ENCODE results near the gene ZBP1. TPM values are rescaled to one million over a fixed set of nuclear protein-coding genes. Genes with fewer than 3 reads are reported as not detected.

The ZBP1 gene
- total RNA-seq, 3 donors from 2014 or later = 0.73 to 2.4 TPM; not detected in 1

DNA sequence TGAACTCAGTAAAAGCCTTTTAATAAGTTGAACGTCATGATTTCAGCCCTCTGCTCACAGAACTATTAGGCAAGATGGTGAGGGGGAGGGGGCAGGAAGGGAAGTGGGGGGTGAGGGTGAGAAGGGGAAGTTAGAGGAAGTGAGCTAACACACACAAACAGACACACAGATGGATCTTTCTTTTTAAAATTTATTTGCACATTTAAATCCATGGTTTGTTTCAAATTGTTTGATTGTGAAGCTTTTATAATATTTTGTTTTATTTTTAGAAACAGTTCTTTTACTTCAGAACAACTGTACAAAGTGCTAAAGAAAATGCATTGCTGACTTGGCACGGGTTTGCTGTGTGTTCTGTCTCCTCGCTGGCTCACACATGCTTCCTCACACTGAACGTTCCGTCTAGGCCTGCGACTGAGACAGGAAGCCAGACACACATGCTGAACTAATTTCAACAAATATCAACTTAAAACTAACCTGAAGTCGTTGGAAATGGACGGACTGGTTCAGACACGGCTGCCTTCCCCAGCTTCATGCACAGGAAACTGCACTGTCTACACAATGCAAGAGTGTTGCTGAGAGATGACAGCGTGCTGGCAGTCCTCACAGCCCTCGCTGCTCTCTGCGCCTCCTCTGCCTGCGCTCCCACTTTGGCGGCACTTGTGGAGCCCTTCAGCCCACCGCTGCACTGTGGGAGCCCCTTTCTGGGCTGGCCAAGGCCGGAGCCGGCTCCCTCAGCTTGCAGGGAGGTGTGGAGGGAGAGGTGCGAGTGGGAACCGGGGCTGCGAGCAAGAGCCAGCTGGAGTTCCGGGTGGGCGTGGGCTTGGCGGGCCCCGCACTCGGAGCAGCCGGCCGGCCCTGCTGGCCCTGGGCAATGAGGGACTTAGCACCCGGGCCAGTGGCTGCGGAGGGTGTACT lies 8.1 kb upstream of the ZBP1 start:
- Histone ChIP-seq H3K4me1 (no peaks in the 10 kb centered on the region), H3K27ac (peak overlapping the region; percentile 46 to 78), H3K27me3 (no peaks in the 10 kb centered on the region), H3K36me3 (no peaks in the 10 kb centered on the region), H3K4me3 (peak overlapping the region in 2 of 3 donors; percentile 7 to 41), H3K9me3 (peaks cover 0 to 7% of the 10 kb centered on the region in 2 donors)
- intact Hi-C loops (cut with DNase I; ENCODE audit: low total_unique reads) = no loop called here
- DNase-seq (ENCODE audit: low spot score in 2 of 2) = no peak
- no peak for TF ChIP-seq POLR2AphosphoS5 (IDR thresholded peaks at IDR 0.05)

- Histone ChIP-seq H3K4me1 (no peaks in the 10 kb centered on the region), H3K9me3 (peaks cover 0 to 7% of the 10 kb centered on the region in 2 donors), H3K27me3 (no peaks in the 10 kb centered on the region), H3K4me3 (no peak overlapping the region), H3K27ac (peak overlapping the region; percentile 46 to 78), H3K36me3 (no peaks in the 10 kb centered on the region)
- no peak for DNase-seq (ENCODE audit: low spot score in 2 of 2)
- intact Hi-C loops (cut with DNase I; ENCODE audit: low total_unique reads) = no loop called here
- TF ChIP-seq POLR2A (IDR thresholded peaks at IDR 0.05) (no peak), POLR2AphosphoS5 (IDR thresholded peaks at IDR 0.05) (no peak)
- TF ChIP-seq, protein P1, sequence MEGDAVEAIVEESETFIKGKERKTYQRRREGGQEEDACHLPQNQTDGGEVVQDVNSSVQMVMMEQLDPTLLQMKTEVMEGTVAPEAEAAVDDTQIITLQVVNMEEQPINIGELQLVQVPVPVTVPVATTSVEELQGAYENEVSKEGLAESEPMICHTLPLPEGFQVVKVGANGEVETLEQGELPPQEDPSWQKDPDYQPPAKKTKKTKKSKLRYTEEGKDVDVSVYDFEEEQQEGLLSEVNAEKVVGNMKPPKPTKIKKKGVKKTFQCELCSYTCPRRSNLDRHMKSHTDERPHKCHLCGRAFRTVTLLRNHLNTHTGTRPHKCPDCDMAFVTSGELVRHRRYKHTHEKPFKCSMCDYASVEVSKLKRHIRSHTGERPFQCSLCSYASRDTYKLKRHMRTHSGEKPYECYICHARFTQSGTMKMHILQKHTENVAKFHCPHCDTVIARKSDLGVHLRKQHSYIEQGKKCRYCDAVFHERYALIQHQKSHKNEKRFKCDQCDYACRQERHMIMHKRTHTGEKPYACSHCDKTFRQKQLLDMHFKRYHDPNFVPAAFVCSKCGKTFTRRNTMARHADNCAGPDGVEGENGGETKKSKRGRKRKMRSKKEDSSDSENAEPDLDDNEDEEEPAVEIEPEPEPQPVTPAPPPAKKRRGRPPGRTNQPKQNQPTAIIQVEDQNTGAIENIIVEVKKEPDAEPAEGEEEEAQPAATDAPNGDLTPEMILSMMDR (IDR thresholded peaks at IDR 0.05) = no peak
Measured at GRCh38 chr20:57627339-57627738, 7.1 kb upstream of the ZBP1 start.

DNA sequence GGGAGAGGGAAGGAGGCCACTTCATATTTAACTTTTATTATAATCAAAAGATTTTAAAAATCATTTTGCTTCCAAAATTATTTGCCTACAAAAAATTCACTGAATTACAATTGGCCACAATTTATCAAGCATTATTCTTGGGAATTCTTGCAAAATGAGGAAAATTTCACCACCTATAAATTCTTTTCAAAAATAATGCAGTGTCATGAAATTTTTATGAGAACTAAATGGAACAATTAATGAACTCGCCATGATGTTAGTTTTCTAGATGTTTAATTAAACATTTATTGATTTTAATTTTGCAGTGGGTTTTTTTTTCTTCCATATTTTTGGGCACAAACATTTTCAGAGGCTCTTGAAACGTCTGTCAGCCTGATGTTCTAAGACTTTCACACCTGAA lies 5.8 kb upstream of the ZBP1 start:
- Histone ChIP-seq H3K27me3 (no peaks in the 10 kb centered on the region), H3K4me3 (no peak overlapping the region), H3K4me1 (no peaks in the 10 kb centered on the region), H3K9me3 (peaks cover 0 to 7% of the 10 kb centered on the region in 2 donors), H3K27ac (no peak overlapping the region), H3K36me3 (no peaks in the 10 kb centered on the region)
- TF ChIP-seq POLR2AphosphoS5 (IDR thresholded peaks at IDR 0.05) (no peak), POLR2A (IDR thresholded peaks at IDR 0.05) (no peak)
- TF ChIP-seq, protein P1 (IDR thresholded peaks at IDR 0.05) = no peak
- no peak for DNase-seq (ENCODE audit: low spot score in 2 of 2)
- intact Hi-C loops (cut with DNase I; ENCODE audit: low total_unique reads) = no loop called here

DNA sequence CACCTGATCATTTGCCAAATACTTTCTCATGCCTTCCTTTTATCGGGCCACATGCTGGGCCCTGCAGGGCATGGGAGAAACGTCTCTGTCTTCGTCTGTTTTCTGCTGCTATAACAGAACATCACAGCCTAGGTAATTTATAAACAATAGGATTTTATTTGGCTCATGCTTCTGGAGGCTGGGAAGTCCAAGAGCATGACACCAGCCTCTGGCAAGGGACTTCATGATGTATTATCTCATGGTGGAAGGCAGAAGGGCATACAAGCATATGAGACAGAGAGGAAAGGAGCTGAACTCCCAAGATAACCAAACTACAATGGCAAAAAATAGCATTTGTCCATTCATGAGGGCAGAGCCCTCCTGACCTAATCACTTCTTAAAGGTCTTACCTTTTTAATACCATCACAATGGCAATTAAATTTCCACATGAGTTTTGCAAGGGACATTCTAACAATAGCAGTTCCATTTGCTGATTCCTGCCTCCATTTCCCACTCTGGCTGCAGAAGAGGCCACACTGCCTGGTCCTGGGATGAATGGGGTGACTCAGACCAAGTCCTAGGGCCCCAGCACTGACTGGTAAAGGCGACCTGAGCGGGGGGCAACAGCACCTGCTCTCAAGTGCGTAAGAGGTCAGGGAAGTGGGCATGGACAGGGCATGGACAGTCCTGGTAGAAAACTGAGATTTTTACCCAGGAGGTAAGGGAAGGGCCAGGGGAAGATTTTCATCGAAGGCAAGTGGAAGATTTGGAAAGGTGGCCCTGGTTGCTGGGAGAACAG lies 5.1 kb upstream of the ZBP1 start:
- Histone ChIP-seq H3K27me3 (no peaks in the 10 kb centered on the region), H3K4me1 (no peaks in the 10 kb centered on the region), H3K36me3 (no peaks in the 10 kb centered on the region), H3K9me3 (peaks cover 0 to 7% of the 10 kb centered on the region in 2 donors), H3K4me3 (no peak overlapping the region), H3K27ac (no peak overlapping the region)
- intact Hi-C loops (cut with DNase I; ENCODE audit: low total_unique reads) = no loop called here
- TF ChIP-seq, protein P1 (IDR thresholded peaks at IDR 0.05) = no peak
- TF ChIP-seq POLR2AphosphoS5 (IDR thresholded peaks at IDR 0.05) (no peak), POLR2A (IDR thresholded peaks at IDR 0.05) (no peak)
- no peak for DNase-seq (ENCODE audit: low spot score in 2 of 2)

DNA sequence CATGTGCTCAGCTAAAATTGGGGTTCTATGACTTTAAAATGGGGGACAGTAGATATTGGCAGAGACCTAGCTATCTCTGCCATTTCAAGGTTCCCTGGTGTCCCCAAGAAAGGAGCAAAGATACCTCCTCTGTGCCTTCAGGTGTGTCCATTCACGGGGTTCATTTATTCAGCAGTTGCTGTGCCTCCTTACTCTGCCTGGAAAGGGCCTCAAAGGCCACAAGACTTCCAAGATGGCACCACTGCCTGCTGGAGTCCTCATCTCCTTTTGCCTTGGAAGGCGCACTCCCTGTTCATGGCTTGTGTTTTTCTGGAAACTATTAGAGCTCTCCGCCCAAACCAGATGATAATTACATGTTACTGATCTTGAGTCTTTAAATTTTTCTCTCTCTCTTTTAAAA lies 3.9 kb upstream of the ZBP1 start:
- Histone ChIP-seq H3K27me3 (no peaks in the 10 kb centered on the region), H3K36me3 (no peaks in the 10 kb centered on the region), H3K4me3 (no peak overlapping the region), H3K9me3 (peaks cover 0 to 7% of the 10 kb centered on the region in 2 donors), H3K27ac (no peak overlapping the region), H3K4me1 (no peaks in the 10 kb centered on the region)
- no peak for DNase-seq (ENCODE audit: low spot score in 2 of 2)
- TF ChIP-seq POLR2A (IDR thresholded peaks at IDR 0.05) (no peak), POLR2AphosphoS5 (IDR thresholded peaks at IDR 0.05) (no peak)
- TF ChIP-seq, protein P1 (IDR thresholded peaks at IDR 0.05) = no peak
- intact Hi-C loops (cut with DNase I; ENCODE audit: low total_unique reads) = no loop called here

All from breast epithelium (tissue), 4 donors.